CD4-positive, alpha-beta T cell (primary cell): ENCODE data around the gene NEK7. TPM values are rescaled to one million over a fixed set of nuclear protein-coding genes. Genes with fewer than 3 reads are reported as not detected.

Experiments used
- ATAC-seq: fragments of 200-7000 bp; cut with Tn5 transposase; one replicate; pipeline ENCODE4 v1.10.0; 2022; ENCODE audit warnings: mild to moderate bottlenecking; ENCODE audit not compliant: poor library complexity
- CTCF ChIA-PET: fragments of 350-600 bp; sonication (Branson Sonifier 250); formaldehyde crosslinking; loops from one replicate; lab custom pipeline; 2021; ENCODE audit warnings: antibody characterized with exemption, inconsistent platforms; lab: Charles Lee
- POLR2A ChIA-PET: fragments of 350-600 bp; sonication (Branson Sonifier 250); formaldehyde crosslinking; loops from one replicate; lab custom pipeline; 2021; ENCODE audit warnings: antibody characterized with exemption, inconsistent platforms; lab: Charles Lee
- DNase-seq, 14 experiments: peaks; one replicate each; pipeline ENCODE4 v3.0.0-alpha.2; 2013 to 2020; ENCODE audit warnings: mixed read lengths in 2 of 14
- H3K27ac ChIP-seq, 2 donors: one replicate each; pipeline versions ENCODE4 v1.5.1 to v1.7.0; 2013; ENCODE audit warnings: low read length in 2 of 2, low read depth in 1 of 2, mild to moderate bottlenecking in 1 of 2
- H3K27me3 ChIP-seq, 2 experiments: 1 replicate in 1 of 2; 2 replicates in 1 of 2; pipeline versions ENCODE4 v1.6.1 to v1.7.0; 2013; ENCODE audit warnings: low read length in 2 of 2, control low read depth in 1 of 2, mild to moderate bottlenecking in 1 of 2, moderate library complexity in 1 of 2; ENCODE audit not compliant: insufficient read depth in 2 of 2, control insufficient read depth in 1 of 2
- H3K36me3 ChIP-seq: one replicate; pipeline ENCODE4 v1.6.1; 2013; ENCODE audit warnings: low read length, control low read depth; ENCODE audit not compliant: insufficient read depth
- H3K4me1 ChIP-seq: one replicate; pipeline ENCODE4 v1.6.1; 2013; ENCODE audit warnings: low read length, control low read depth; ENCODE audit not compliant: insufficient read depth
- H3K4me3 ChIP-seq: one replicate; pipeline ENCODE4 v1.5.1; 2013; ENCODE audit warnings: mild to moderate bottlenecking, low read length, moderate library complexity
- H3K9me3 ChIP-seq, 2 experiments: 1 replicate in 1 of 2; 2 replicates in 1 of 2; pipeline versions ENCODE4 v1.6.1 to v1.7.0; 2013; ENCODE audit warnings: low read length in 2 of 2, mild to moderate bottlenecking in 2 of 2, control low read depth in 1 of 2, moderate library complexity in 1 of 2; ENCODE audit not compliant: control insufficient read depth in 1 of 2, insufficient read depth in 1 of 2
- H3K27ac Mint-ChIP-seq: one replicate; pipeline ENCODE4 v1.8.0; 2020; ENCODE audit warnings: mixed read lengths
- H3K27me3 Mint-ChIP-seq: one replicate; pipeline ENCODE4 v1.8.0; 2021; ENCODE audit warnings: mixed read lengths
- H3K36me3 Mint-ChIP-seq: one replicate; pipeline ENCODE4 v1.8.0; 2021; ENCODE audit warnings: low read depth, mixed read lengths
- H3K4me1 Mint-ChIP-seq: one replicate; pipeline ENCODE4 v1.8.0; 2021; ENCODE audit warnings: low read depth, mixed read lengths
- H3K4me3 Mint-ChIP-seq: one replicate; pipeline ENCODE4 v1.8.0; 2020; ENCODE audit warnings: mild to moderate bottlenecking, mixed read lengths
- H3K9me3 Mint-ChIP-seq: one replicate; pipeline ENCODE4 v1.8.0; 2020; ENCODE audit warnings: mixed read lengths
- intact Hi-C, 2 experiments: fragments of 100-400 bp; cut with DNase I in 1 of 2; cut with micrococcal nuclease in 1 of 2; formaldehyde crosslinking; loops; one replicate each; pipeline versions ENCODE4 v1.15.1 to v1.9.0; 2023 to 2025; cut with DNase I, micrococcal nuclease
- total RNA-seq, 174 experiments: library from RNA in 2 of 174; stranded (reverse) in 2 of 174; gene quantifications; one replicate each; pipeline ENCODE4 v1.2.3 and lab custom pipeline; 2021 to 2026
- TF ChIP-seq, protein P1 (sequence below): fragments of 200-600 bp; IDR thresholded peaks from one replicate; pipeline ENCODE4 v1.8.0; 2022; ENCODE audit warnings: antibody characterized with exemption, mild to moderate bottlenecking

Gene NEK7
- total RNA-seq, 2 experiments from 2014 or later, result 11.8 to 13.0 TPM

DNA sequence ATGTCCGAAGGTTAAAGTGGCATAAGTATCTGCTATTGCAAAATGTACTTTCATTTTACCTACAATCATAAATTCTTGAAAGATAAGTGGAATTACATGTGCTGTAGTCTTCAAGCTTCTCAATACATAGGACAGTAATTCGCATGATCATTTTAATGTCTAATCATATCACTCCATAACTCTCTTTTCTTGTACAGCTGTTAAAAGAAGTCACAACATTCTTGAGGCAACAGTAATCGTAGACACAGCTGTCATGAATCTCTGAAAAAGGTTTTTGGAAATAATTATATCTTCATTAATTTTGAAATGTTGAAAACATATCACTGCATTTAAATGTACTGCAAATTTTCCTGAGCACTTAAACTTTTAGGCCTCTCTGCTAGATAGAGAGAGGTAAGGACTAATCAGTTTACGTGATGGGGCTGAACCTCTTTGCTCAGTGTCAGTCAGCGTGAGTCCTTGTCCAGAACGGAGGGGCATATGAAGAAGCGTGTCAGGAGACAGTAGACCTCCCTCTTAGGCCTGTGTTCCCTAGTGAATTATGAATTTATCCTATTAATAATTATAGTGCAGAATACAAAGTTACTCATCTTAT is 133.4 kb downstream of the NEK7 start:
- H3K4me3 ChIP-seq, result no peak overlapping the region
- peaks cover 64% of the 10 kb centered on the region for H3K36me3 Mint-ChIP-seq
- H3K4me1 Mint-ChIP-seq, result peaks cover 25% of the 10 kb centered on the region
- H3K27me3 Mint-ChIP-seq, result no peaks in the 10 kb centered on the region
- H3K27ac ChIP-seq, result no peak overlapping the region
- ATAC-seq (no peak), DNase-seq (no peak)
- POLR2A ChIA-PET, result interaction anchor here (1.3 kb wide), 1 partner anchor 195 kb away, joined by 4 read pairs; no protein-coding TSS in a partner anchor
- no peaks in the 10 kb centered on the region for H3K27me3 ChIP-seq
- no peak overlapping the region for H3K27ac Mint-ChIP-seq
- no peaks in the 10 kb centered on the region for H3K9me3 Mint-ChIP-seq
- peaks cover 21% of the 10 kb centered on the region for H3K36me3 ChIP-seq
- TF ChIP-seq, protein P1, sequence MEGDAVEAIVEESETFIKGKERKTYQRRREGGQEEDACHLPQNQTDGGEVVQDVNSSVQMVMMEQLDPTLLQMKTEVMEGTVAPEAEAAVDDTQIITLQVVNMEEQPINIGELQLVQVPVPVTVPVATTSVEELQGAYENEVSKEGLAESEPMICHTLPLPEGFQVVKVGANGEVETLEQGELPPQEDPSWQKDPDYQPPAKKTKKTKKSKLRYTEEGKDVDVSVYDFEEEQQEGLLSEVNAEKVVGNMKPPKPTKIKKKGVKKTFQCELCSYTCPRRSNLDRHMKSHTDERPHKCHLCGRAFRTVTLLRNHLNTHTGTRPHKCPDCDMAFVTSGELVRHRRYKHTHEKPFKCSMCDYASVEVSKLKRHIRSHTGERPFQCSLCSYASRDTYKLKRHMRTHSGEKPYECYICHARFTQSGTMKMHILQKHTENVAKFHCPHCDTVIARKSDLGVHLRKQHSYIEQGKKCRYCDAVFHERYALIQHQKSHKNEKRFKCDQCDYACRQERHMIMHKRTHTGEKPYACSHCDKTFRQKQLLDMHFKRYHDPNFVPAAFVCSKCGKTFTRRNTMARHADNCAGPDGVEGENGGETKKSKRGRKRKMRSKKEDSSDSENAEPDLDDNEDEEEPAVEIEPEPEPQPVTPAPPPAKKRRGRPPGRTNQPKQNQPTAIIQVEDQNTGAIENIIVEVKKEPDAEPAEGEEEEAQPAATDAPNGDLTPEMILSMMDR, result no peak
- intact Hi-C loops, result loop anchor here (10.0 kb wide), 2 partner anchors 405 to 435 kb away; no protein-coding TSS in a partner anchor
- H3K4me3 Mint-ChIP-seq, result no peak overlapping the region
- H3K9me3 ChIP-seq, result no peaks in the 10 kb centered on the region
- CTCF ChIA-PET, result interaction anchor here (1.1 kb wide), 2 partner anchors 8 to 13 kb away, joined by 3 to 4 read pairs; no protein-coding TSS in a partner anchor
- no peaks in the 10 kb centered on the region for H3K4me1 ChIP-seq

DNA sequence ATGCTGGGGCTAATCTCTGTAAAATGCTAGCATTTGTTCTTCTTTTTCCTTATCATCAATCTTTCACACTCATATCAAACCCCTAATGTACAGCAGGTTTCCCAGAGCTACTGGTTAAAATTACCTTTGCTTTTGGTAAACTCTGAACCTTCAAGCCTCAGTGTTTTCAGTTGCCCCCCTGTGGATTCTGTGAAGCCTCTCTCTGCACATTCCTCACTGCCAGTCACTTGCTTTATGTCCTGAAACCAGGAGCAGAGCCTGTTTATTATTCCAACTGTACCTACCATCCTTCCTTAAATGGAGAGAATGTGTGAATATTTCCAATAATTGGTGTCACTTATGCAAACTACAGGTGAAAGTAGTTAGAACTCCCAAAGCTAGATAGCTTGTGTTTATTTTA is 134.2 kb downstream of the NEK7 start:
- Mint-ChIP-seq H3K4me3 (no peak overlapping the region), H3K27ac (no peak overlapping the region), H3K27me3 (no peaks in the 10 kb centered on the region), H3K9me3 (no peaks in the 10 kb centered on the region), H3K36me3 (peaks cover 67% of the 10 kb centered on the region), H3K4me1 (peaks cover 25% of the 10 kb centered on the region)
- no peaks in the 10 kb centered on the region for H3K9me3 ChIP-seq
- H3K4me1 ChIP-seq, result no peaks in the 10 kb centered on the region
- CTCF ChIA-PET, result interaction anchor here (0.7 to 1.1 kb wide), 3 partner anchors 14 to 135 kb away, joined by 3 to 4 read pairs (median 3); no protein-coding TSS in a partner anchor
- POLR2A ChIA-PET, result interaction anchor here (1.3 kb wide), 1 partner anchor 196 kb away, joined by 4 read pairs; no protein-coding TSS in a partner anchor
- intact Hi-C loops, result loop anchor here (10.0 kb wide), 2 partner anchors 404 to 434 kb away; no protein-coding TSS in a partner anchor
- H3K27ac ChIP-seq, result no peak overlapping the region
- no peak overlapping the region for H3K4me3 ChIP-seq
- peaks cover 20% of the 10 kb centered on the region for H3K36me3 ChIP-seq
- DNase-seq (no peak), ATAC-seq (no peak)
- TF ChIP-seq, protein P1, result no peak
- H3K27me3 ChIP-seq, result no peaks in the 10 kb centered on the region

DNA sequence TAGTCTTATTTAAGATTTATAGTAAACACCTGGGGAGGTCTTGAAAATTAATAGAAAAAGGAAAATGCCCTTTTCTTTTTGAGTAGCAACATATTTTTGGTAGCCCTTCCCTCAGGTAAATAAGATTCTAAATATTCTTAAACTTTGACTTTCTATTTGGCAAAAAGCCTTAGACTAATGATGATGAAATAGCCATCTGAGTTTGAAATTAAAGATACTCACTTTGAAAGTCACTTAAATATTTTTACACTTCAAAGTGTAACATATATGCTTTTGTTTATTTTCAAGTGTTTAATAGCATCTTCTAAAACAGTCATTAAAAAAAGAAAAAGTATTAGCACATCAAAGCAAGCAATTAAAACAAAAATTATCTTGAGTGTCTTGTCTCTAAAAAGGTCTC is 135.1 kb downstream of the NEK7 start:
- TF ChIP-seq, protein P1, result no peak
- H3K4me1 ChIP-seq, result no peaks in the 10 kb centered on the region
- H3K9me3 ChIP-seq, result no peaks in the 10 kb centered on the region
- Mint-ChIP-seq H3K27me3 (no peaks in the 10 kb centered on the region), H3K4me3 (no peak overlapping the region), H3K36me3 (peaks cover 65% of the 10 kb centered on the region), H3K4me1 (peaks cover 25% of the 10 kb centered on the region), H3K9me3 (no peaks in the 10 kb centered on the region), H3K27ac (no peak overlapping the region)
- no peak for ATAC-seq
- no peak for DNase-seq
- H3K4me3 ChIP-seq, result no peak overlapping the region
- H3K36me3 ChIP-seq, result peaks cover 20% of the 10 kb centered on the region
- H3K27ac ChIP-seq, result no peak overlapping the region
- intact Hi-C loops, result loop anchor here (10.0 kb wide), 2 partner anchors 403 to 433 kb away; no protein-coding TSS in a partner anchor
- ChIA-PET POLR2A (no interaction called here), CTCF (interaction anchor here (0.7 kb wide), 1 partner anchor 136 kb away, joined by 3 read pairs; no protein-coding TSS in a partner anchor)
- no peaks in the 10 kb centered on the region for H3K27me3 ChIP-seq
